H1 (cell line): Measurements from ENCODE around the gene CAST. TPM values are rescaled to one million over a fixed set of nuclear protein-coding genes. Genes with fewer than 3 reads are reported as not detected.

ENCODE experiments used
- ASH2L ChIP-seq: fragments of 200-600, 300-600 bp; sonication (generic); IDR thresholded peaks from one replicate; pipeline ENCODE4 v1.7.1; 2017; ENCODE audit warnings: low read length
- CHD2 ChIP-seq: IDR thresholded peaks from 2 replicates; pipeline ENCODE4 v1.6.1; 2012; ENCODE audit warnings: low read length, improper control_type of control experiment
- EZH2 ChIP-seq: fragments of 200-600 bp; sonication (generic); IDR thresholded peaks from 2 replicates; pipeline ENCODE4 v1.7.1; 2012; ENCODE audit warnings: low read depth, mild to moderate bottlenecking, moderate library complexity, low read length, inconsistent platforms; ENCODE audit not compliant: severe bottlenecking
- RXRA ChIP-seq: IDR thresholded peaks from 2 replicates; pipeline ENCODE4 v1.6.1; 2011; ENCODE audit warnings: low read depth, mild to moderate bottlenecking, low read length, moderate library complexity; ENCODE audit not compliant: insufficient read depth
- SIX5 ChIP-seq: IDR thresholded peaks from 2 replicates; pipeline ENCODE4 v1.6.1; 2011; ENCODE audit warnings: mild to moderate bottlenecking, low read depth, low read length
- YY1 ChIP-seq: IDR thresholded peaks from 2 replicates; pipeline ENCODE4 v1.6.1; 2011; ENCODE audit warnings: low read depth, mild to moderate bottlenecking, low read length
- polyA plus RNA-seq, 7 experiments: library from polyadenylated mRNA; depleted of rRNA in 3 of 7; stranded (reverse) in 5 of 7; unstranded in 2 of 7; fragments of >200 nt in 5 of 7; fragments of 200-250 nt in 2 of 7; gene quantifications; 1 replicate in 5 of 7; 2 replicates in 1 of 7; 4 replicates in 1 of 7; pipeline versions ENCODE4 v1.2.1 to v1.2.3, GENCODE V29; 2011 to 2013; ENCODE audit warnings: missing spikeins in 2 of 7, mixed read lengths in 2 of 7
- total RNA-seq: library from RNA; stranded (reverse); fragmentation: NEBNext Ultra II Directional; extraction: Animal tissue kit (Norgen Biotek cat#: 25700); gene quantifications from 2 replicates; pipeline ENCODE4 v1.2.1, GENCODE V29; 2021

The CAST gene
- total and polyA plus RNA-seq, 2 of the 8 experiments (the other 6 are each of a cell fraction or from before 2014, with no cell fraction given), result 9.0 to 48.2 TPM

- TF ChIP-seq CHD2 (no peak), ASH2L (no peak), RXRA (no peak), YY1 (no peak), EZH2 (no peak), SIX5 (no peak)
These were observed 150.7 kb downstream of the CAST start (continued) for GRCh38 chr5:96812851-96813250.
